Gastrocnemius medialis (tissue), 4 donors: ENCODE data around the gene AK1.
A peak's percentile ranks its signal among the peaks of the same experiment; 100 is the strongest.

Source experiments
- POLR2A ChIP-seq, 2 donors: fragments of 450-650 bp; IDR thresholded peaks; one replicate each; pipeline ENCODE4 v1.6.1; 2017; ENCODE audit warnings: antibody characterized with exemption in 2 of 2, mild to moderate bottlenecking in 2 of 2, moderate library complexity in 2 of 2
- TF ChIP-seq, protein P1 (sequence below), 5 experiments: fragments of 450-650 bp in 3 of 5; fragments of 200-600 bp in 2 of 5; sonication (generic) in 2 of 5; IDR thresholded peaks in 4 of 5; conservative IDR thresholded peaks in 1 of 5; 1 replicate in 4 of 5; 2 replicates in 1 of 5; pipeline ENCODE4 v1.5.1; 2016 to 2019; ENCODE audit warnings: antibody characterized with exemption in 5 of 5, mild to moderate bottlenecking in 3 of 5, moderate library complexity in 3 of 5

DNA sequence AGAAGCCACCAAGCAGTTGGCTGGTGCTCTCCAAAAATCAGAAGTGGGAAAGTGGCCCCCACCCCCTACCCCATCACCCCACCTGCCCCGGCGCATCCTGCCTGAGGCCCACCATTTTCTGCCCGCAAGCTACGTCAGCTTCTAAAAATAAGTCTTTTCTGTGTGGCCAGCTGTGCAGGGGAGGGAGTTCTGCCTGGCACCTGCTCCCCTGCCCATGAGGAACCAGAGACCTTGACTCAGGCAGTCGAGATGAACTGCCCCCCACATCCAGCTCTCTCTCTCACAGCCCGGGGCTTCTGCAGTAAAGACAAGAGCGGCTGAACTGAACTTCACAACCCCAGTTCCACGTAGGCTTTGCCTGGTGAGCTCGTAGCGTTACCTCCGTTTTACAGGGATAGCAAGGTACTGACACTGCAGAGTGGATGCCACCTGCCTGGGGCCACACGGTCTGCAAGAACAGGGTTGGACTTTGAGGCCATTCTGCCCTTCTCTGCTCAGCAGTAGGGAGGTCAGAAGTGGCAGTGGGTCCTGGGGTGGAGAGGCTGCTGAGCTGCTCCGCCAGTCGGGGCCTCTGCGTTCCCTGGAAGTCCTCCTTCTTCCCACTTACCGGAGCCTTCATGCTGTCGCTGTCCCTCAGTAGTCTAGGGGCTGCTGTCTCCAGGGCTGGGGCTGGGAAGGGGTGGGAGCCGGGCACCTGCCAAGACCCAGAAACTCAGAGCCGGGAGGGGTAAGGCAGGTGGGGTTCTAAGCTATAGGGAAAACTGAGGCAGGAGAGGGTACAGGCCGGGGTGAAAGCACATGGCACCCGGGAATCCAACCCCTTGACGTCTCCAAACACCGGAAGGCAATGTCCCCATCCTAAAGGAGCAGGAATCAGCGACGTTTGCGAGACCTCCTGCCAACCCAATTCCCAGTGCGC lies 38.6 kb upstream of the AK1 start:
- TF ChIP-seq, protein P1, sequence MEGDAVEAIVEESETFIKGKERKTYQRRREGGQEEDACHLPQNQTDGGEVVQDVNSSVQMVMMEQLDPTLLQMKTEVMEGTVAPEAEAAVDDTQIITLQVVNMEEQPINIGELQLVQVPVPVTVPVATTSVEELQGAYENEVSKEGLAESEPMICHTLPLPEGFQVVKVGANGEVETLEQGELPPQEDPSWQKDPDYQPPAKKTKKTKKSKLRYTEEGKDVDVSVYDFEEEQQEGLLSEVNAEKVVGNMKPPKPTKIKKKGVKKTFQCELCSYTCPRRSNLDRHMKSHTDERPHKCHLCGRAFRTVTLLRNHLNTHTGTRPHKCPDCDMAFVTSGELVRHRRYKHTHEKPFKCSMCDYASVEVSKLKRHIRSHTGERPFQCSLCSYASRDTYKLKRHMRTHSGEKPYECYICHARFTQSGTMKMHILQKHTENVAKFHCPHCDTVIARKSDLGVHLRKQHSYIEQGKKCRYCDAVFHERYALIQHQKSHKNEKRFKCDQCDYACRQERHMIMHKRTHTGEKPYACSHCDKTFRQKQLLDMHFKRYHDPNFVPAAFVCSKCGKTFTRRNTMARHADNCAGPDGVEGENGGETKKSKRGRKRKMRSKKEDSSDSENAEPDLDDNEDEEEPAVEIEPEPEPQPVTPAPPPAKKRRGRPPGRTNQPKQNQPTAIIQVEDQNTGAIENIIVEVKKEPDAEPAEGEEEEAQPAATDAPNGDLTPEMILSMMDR (IDR thresholded peaks at IDR 0.05 in 4 of 5, conservative IDR thresholded peaks at IDR 0.05 in 1 of 5), result no peak
- peak in 1 of 2 donors; percentile 22 for TF ChIP-seq POLR2A (IDR thresholded peaks at IDR 0.05)
